A549 (cell line): ENCODE data around the gene MTG1. TPM values are rescaled to one million over a fixed set of nuclear protein-coding genes. Genes with fewer than 3 reads are reported as not detected.

Source experiments
- ATAC-seq, 2 experiments: fragments of 200-7000 bp in 1 of 2; fragments of >200 bp in 1 of 2; cut with Nextera tagmentation in 1 of 2; cut with Tn5 transposase in 1 of 2; 3 replicates each; pipeline versions ENCODE4 v1.8.0 to v1.9.1; 2018 to 2020; ENCODE audit warnings: mild to moderate bottlenecking in 1 of 2, moderate library complexity in 1 of 2
- CTCF ChIA-PET: fragments of 300-600 bp; sonication (Branson Sonifier 250); formaldehyde crosslinking; extraction: SDS; loops from one replicate; lab custom pipeline; 2021; ENCODE audit warnings: antibody characterized with exemption, inconsistent platforms; lab: Yijun Ruan, JAX
- POLR2A ChIA-PET: fragments of 350-600 bp; formaldehyde crosslinking; extraction: SDS; loops from one replicate; lab custom pipeline; 2021; ENCODE audit warnings: antibody characterized with exemption, inconsistent platforms; lab: Yijun Ruan, JAX
- DNase-seq, 2 experiments: peaks; one replicate each; pipeline versions ENCODE4 v3.0.0 to v3.0.0-alpha.2; 2011 to 2016; ENCODE audit warnings: low read depth in 1 of 2, low spot score in 1 of 2
- FAIRE-seq: peaks from 2 replicates; lab custom pipeline; 2011; peaks lifted over from hg19 to GRCh38; lab: Jason Lieb, UNC
- H3K27ac ChIP-seq, 2 experiments: fragments of >200 bp; sonication (Bioruptor Twin); formaldehyde crosslinking; 3 replicates each; pipeline ENCODE4 v1.5.1; 2016 to 2017
- H3K4me1 ChIP-seq: fragments of >200 bp; sonication (Bioruptor Twin); formaldehyde crosslinking; 3 replicates; pipeline ENCODE4 v1.6.1; 2016
- H3K4me2 ChIP-seq: fragments of >200 bp; sonication (Bioruptor Twin); formaldehyde crosslinking; 3 replicates; pipeline ENCODE4 v1.6.1; 2016
- H3K4me3 ChIP-seq: fragments of >200 bp; sonication (Bioruptor Twin); formaldehyde crosslinking; 3 replicates; pipeline ENCODE4 v1.5.1; 2016
- H3K9me3 ChIP-seq: fragments of >200 bp; sonication (Bioruptor Twin); formaldehyde crosslinking; 3 replicates; pipeline ENCODE4 v1.6.1; 2016
- CBX2 ChIP-seq: fragments of 200-600 bp; sonication (generic); IDR thresholded peaks from 2 replicates; pipeline ENCODE4 v1.6.1; 2016; ENCODE audit warnings: low read depth, mild to moderate bottlenecking, borderline replicate concordance
- CBX8 ChIP-seq: fragments of 200-600 bp; sonication (generic); IDR thresholded peaks from 2 replicates; pipeline ENCODE4 v1.6.1; 2016
- EHMT2 ChIP-seq: fragments of 200-600 bp; sonication (generic); IDR thresholded peaks from 2 replicates; pipeline ENCODE4 v1.6.1; 2016; ENCODE audit warnings: antibody characterized with exemption, low read depth, mild to moderate bottlenecking, moderate library complexity
- EP300 ChIP-seq, 2 experiments: fragments of >200 bp; sonication (Bioruptor Twin); formaldehyde crosslinking; IDR thresholded peaks; 2 replicates in 1 of 2; 3 replicates in 1 of 2; pipeline ENCODE4 v1.6.1; 2016 to 2017
- ESRRA ChIP-seq: fragments of 150-350 bp; IDR thresholded peaks from 2 replicates; pipeline ENCODE4 v1.6.1; 2014; ENCODE audit warnings: mild to moderate bottlenecking, low read length, borderline replicate concordance
- FOSB ChIP-seq: fragments of 250-450 bp; sonication (Bioruptor Pico); IDR thresholded peaks from 2 replicates; pipeline ENCODE4 v1.5.0; 2020; ENCODE audit warnings: mild to moderate bottlenecking, moderate library complexity
- HDAC2 ChIP-seq: fragments of 200-600 bp; sonication (generic); IDR thresholded peaks from 2 replicates; pipeline ENCODE4 v1.6.1; 2016
- HOXB13 ChIP-seq: fragments of 250-450 bp; sonication (Bioruptor Pico); IDR thresholded peaks from 2 replicates; pipeline ENCODE4 v1.5.0; 2020; ENCODE audit warnings: low read depth, mild to moderate bottlenecking, moderate library complexity
- MAFK ChIP-seq: fragments of 450-650 bp; IDR thresholded peaks from 2 replicates; pipeline ENCODE4 v1.6.1; 2014; ENCODE audit not compliant: partially characterized antibody
- MAZ ChIP-seq: fragments of 150-350 bp; IDR thresholded peaks from 2 replicates; pipeline ENCODE4 v1.6.1; 2014; ENCODE audit warnings: antibody characterized with exemption, low read depth, low read length, borderline replicate concordance
- NPAS2 ChIP-seq: fragments of 250-450 bp; sonication (Bioruptor Pico); IDR thresholded peaks from 2 replicates; pipeline ENCODE4 v1.8.0; 2022; ENCODE audit warnings: mild to moderate bottlenecking, moderate library complexity, borderline replicate concordance
- NR3C1 ChIP-seq: fragments of >200 bp; sonication (Bioruptor Twin); formaldehyde crosslinking; IDR thresholded peaks from 3 replicates; pipeline ENCODE4 v1.6.1; 2017
- POLR2A ChIP-seq: IDR thresholded peaks from 2 replicates; pipeline ENCODE4 v1.6.1; 2012; ENCODE audit warnings: mild to moderate bottlenecking, low read length
- POLR2AphosphoS2 ChIP-seq: conservative IDR thresholded peaks from 2 replicates; pipeline ENCODE4 v1.6.1; 2012; ENCODE audit warnings: low read length, improper control_type of control experiment, inconsistent platforms
- RAD21 ChIP-seq, 2 experiments: fragments of >200 bp in 1 of 2; sonication (Bioruptor Twin) in 1 of 2; formaldehyde crosslinking in 1 of 2; IDR thresholded peaks in 1 of 2; conservative IDR thresholded peaks in 1 of 2; 2 replicates in 1 of 2; 3 replicates in 1 of 2; pipeline ENCODE4 v1.6.1; 2012 to 2018; ENCODE audit warnings: inconsistent platforms in 1 of 2
- RNF2 ChIP-seq: fragments of 200-600 bp; sonication (generic); IDR thresholded peaks from 2 replicates; pipeline ENCODE4 v1.6.1; 2016; ENCODE audit warnings: low read depth, mild to moderate bottlenecking, antibody characterized with exemption, moderate library complexity, borderline replicate concordance
- SMC3 ChIP-seq: fragments of >200 bp; sonication (Bioruptor Twin); formaldehyde crosslinking; IDR thresholded peaks from 3 replicates; pipeline ENCODE4 v1.6.1; 2018; ENCODE audit warnings: inconsistent platforms
- SREBF2 ChIP-seq: fragments of 450-650 bp; IDR thresholded peaks from 2 replicates; pipeline ENCODE4 v1.6.1; 2014; ENCODE audit warnings: mild to moderate bottlenecking, moderate library complexity
- TP53 ChIP-seq: fragments of 250-450 bp; sonication (Bioruptor Pico); IDR thresholded peaks from 2 replicates; pipeline ENCODE4 v1.5.0; 2021; ENCODE audit warnings: mild to moderate bottlenecking, moderate library complexity
- WGBS: methylation state at CpG from one replicate; pipeline ENCODE4 v1.1.6; 2017; ENCODE audit errors: missing lambda C conversion rate; 5-methylcytosine and 5-hydroxymethylcytosine counted together
- polyA plus RNA-seq, 4 experiments: library from polyadenylated mRNA; depleted of rRNA in 3 of 4; stranded (reverse); fragments of >200 nt; fragmentation: RNase III in 1 of 4; extraction: RNeasy Plus Mini Kit Qiagen cat#74134 plus additional on column Dnase treatment in 1 of 4; gene quantifications; 2 replicates in 3 of 4; 3 replicates in 1 of 4; pipeline ENCODE4 v1.2.3, GENCODE V29; 2011 to 2017
- TF ChIP-seq, protein P1 (sequence below): fragments of 200-600 bp; sonication (generic); IDR thresholded peaks from 2 replicates; pipeline ENCODE4 v1.6.1; 2016; ENCODE audit warnings: antibody characterized with exemption, mild to moderate bottlenecking, moderate library complexity

MTG1 gene
- polyA plus RNA-seq, 2 of the 4 experiments (the other 2 are of a cell fraction) = 60.3 to 67.2 TPM

DNA sequence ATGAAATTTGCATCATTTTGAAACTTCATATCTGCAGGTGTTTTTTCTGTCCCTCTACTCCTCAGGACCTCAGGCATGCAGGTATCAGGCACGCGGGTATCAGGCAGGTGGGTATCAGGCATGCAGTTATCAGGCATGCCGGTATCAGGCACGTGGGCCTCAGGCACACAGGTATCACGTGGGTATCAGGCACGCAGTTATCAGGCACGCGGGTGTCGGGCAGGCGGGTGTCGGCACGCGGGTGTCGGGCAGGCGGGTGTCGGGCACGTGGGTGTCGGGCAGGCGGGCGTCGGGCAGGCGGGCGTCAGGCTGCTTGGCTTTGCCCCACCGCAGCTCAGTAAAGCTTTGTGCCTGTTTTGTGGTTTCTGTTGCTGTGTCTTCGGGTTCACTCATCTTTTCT, 21.8 kb downstream of the MTG1 start:
- no peak overlapping the region for H3K4me3 ChIP-seq
- DNase-seq = no peak
- H3K4me2 ChIP-seq = no peak overlapping the region
- TF ChIP-seq RNF2 (no peak), ESRRA (no peak), TP53 (CRISPR knock-in tag) (no peak), CBX2 (no peak), NR3C1 (no peak)
- no peak overlapping the region for H3K27ac ChIP-seq
- peaks cover 23% of the 10 kb centered on the region for H3K9me3 ChIP-seq
- ChIA-PET CTCF (interaction anchor here (1.9 kb wide), 1 partner anchor 86 kb away, joined by 7 read pairs; no protein-coding TSS in a partner anchor), POLR2A (no interaction called here)
- no peaks in the 10 kb centered on the region for H3K4me1 ChIP-seq
- FAIRE-seq = no peak
- no peak for ATAC-seq
- 95% methylated on average over 23 of the region's 25 CpGs for WGBS

DNA sequence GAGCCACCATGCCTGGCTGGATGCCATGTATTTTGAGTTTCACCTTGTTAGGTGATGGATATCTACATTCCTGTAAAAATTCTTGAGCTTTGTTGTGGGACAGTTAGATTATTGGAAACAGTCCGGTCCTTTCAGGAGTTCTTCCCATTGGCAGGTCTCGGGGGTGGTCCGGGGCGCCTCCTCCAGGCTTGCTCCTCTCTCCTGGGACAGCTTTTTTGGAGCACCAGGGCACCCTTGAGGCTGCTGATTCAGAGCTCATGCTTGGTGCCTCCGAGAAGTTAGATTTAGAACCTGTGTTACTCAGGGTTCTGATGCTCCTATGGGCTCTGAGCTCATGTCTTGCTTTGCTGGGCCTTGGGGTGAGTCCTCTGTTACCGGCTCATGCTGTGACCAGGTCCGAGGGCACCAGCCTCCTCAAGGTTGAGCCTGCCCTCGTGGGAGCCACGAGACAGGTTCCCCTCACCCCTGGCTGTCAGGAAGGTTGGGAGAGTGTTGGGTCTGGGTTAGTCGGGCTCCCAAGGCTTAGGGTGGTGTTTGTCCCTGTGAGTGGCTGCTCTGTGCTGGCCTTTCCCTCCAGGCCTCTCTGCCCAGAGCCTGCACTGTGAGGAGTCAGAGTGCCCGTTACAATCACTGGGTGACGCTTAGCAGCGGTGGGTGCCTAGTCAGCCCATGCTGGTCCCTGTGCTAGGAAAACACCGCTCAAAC, 24.5 kb downstream of the MTG1 start:
- ATAC-seq = no peak
- H3K27ac ChIP-seq = no peak overlapping the region
- H3K9me3 ChIP-seq = no peaks in the 10 kb centered on the region
- no peak overlapping the region for H3K4me3 ChIP-seq
- H3K4me2 ChIP-seq = no peak overlapping the region
- ChIA-PET CTCF (no interaction called here), POLR2A (no interaction called here)
- TF ChIP-seq, protein P1, sequence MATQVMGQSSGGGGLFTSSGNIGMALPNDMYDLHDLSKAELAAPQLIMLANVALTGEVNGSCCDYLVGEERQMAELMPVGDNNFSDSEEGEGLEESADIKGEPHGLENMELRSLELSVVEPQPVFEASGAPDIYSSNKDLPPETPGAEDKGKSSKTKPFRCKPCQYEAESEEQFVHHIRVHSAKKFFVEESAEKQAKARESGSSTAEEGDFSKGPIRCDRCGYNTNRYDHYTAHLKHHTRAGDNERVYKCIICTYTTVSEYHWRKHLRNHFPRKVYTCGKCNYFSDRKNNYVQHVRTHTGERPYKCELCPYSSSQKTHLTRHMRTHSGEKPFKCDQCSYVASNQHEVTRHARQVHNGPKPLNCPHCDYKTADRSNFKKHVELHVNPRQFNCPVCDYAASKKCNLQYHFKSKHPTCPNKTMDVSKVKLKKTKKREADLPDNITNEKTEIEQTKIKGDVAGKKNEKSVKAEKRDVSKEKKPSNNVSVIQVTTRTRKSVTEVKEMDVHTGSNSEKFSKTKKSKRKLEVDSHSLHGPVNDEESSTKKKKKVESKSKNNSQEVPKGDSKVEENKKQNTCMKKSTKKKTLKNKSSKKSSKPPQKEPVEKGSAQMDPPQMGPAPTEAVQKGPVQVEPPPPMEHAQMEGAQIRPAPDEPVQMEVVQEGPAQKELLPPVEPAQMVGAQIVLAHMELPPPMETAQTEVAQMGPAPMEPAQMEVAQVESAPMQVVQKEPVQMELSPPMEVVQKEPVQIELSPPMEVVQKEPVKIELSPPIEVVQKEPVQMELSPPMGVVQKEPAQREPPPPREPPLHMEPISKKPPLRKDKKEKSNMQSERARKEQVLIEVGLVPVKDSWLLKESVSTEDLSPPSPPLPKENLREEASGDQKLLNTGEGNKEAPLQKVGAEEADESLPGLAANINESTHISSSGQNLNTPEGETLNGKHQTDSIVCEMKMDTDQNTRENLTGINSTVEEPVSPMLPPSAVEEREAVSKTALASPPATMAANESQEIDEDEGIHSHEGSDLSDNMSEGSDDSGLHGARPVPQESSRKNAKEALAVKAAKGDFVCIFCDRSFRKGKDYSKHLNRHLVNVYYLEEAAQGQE = no peak
- TF ChIP-seq RAD21 (conservative IDR thresholded peaks at IDR 0.05 in 1 of 2, IDR thresholded peaks at IDR 0.05 in 1 of 2) = no peak
- TF ChIP-seq EP300 (IDR thresholded peaks at IDR 0.05) = no peak
- no peak for TF ChIP-seq EHMT2
- TF ChIP-seq FOSB (CRISPR knock-in tag) = no peak
- TF ChIP-seq HDAC2 = no peak
- TF ChIP-seq POLR2A = no peak
- no peak for TF ChIP-seq NPAS2 (CRISPR knock-in tag)
- TF ChIP-seq SREBF2 = no peak
- TF ChIP-seq HOXB13 (CRISPR knock-in tag) = no peak
- TF ChIP-seq MAZ = no peak
- no peak for TF ChIP-seq SMC3
- no peak for TF ChIP-seq MAFK
- no peak for TF ChIP-seq CBX2
- no peak for TF ChIP-seq POLR2AphosphoS2
- TF ChIP-seq CBX8 = no peak
- WGBS = 93% methylated on average over 13 of the region's 14 CpGs
- H3K4me1 ChIP-seq = peaks cover 6% of the 10 kb centered on the region; the same call in 2 of the 3 replicates
- no peak for FAIRE-seq
- DNase-seq = no peak
